HG03442 (cell line): Measurements from ENCODE around the gene POU2F2.

Experiments used
- ATAC-seq: cut with Tn5 transposase; IDR thresholded peaks from one replicate; pipeline ENCODE4 v1.9.1; 2021; ENCODE audit warnings: mild to moderate bottlenecking, moderate library complexity; ENCODE audit not compliant: unreplicated experiment

POU2F2 gene

DNA sequence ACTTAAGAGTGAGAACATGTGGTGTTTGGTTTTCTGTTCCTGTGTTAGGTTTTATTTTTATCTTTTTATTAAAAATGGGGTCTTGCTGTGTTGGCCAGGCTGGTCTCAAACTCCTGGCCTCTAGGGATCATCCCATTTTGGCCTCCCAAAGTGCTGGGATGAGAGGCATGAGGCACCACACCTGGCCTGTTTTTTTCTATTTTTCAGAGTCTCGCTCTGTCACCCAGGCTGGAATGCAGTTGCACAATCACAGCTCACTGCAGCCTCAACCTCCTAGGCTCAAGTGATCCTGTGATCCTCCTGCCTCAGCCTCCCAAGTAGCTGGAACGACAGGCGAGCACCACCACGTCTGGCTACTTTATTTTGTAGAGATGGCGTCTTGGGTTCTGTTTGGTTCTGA lies 48.7 kb downstream of the POU2F2 start:
- ATAC-seq: no peak

GRCh38 chr19:42081584-42082203 lies 50.6 kb downstream of the POU2F2 start:
- ATAC-seq: no peak

DNA sequence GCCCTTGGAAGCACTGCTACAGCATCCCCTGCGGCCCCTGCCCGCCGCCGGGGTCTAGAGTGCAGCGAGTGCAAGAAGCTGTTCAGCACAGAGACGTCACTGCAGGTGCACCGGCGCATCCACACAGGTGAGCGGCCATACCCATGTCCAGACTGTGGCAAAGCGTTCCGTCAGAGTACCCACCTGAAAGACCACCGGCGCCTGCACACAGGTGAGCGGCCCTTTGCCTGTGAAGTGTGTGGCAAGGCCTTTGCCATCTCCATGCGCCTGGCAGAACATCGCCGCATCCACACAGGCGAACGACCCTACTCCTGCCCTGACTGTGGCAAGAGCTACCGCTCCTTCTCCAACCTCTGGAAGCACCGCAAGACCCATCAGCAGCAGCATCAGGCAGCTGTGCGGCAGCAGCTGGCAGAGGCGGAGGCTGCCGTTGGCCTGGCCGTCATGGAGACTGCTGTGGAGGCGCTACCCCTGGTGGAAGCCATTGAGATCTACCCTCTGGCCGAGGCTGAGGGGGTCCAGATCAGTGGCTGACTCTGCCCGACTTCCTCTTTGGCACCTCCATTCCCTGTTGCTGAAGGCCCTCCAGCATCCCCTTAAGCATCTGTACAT lies 51.4 kb downstream of the POU2F2 start:
- ATAC-seq: no peak

- no peak for ATAC-seq
These were observed 52.1 kb downstream of the POU2F2 start for GRCh38 chr19:42079886-42080763.

DNA sequence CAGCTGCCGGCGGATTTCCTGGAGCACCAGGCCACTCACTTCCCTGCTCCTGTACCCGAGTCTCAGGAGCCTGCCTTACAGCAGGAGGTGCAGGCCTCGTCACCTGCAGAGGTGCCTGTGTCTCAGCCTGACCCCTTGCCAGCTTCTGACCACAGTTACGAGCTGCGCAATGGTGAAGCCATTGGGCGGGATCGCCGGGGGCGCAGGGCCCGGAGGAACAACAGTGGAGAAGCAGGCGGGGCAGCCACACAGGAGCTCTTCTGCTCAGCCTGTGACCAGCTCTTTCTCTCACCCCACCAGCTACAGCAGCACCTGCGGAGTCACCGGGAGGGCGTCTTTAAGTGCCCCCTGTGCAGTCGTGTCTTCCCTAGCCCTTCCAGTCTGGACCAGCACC lies 53.0 kb downstream of the POU2F2 start:
- ATAC-seq: no peak

DNA sequence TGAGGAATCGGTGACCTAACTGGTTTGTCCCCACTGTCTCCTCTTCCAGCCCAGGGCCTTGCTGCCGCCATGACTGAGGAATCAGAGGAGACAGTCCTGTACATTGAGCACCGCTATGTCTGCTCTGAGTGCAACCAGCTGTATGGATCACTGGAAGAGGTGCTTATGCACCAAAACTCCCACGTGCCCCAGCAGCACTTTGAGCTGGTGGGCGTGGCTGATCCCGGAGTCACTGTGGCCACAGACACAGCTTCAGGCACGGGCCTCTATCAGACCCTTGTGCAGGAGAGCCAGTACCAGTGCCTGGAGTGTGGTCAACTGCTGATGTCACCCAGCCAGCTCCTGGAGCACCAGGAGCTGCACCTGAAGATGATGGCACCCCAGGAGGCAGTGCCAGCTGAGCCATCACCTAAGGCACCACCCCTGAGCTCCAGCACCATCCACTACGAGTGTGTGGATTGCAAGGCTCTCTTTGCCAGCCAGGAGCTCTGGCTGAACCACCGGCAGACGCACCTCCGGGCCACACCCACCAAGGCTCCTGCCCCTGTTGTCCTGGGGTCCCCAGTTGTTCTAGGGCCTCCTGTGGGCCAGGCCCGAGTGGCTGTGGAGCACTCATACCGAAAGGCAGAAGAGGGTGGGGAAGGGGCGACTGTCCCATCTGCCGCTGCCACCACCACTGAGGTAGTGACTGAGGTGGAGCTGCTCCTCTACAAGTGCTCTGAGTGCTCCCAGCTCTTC lies 53.5 kb downstream of the POU2F2 start:
- ATAC-seq: no peak

GRCh38 chr19:42078058-42078457 lies 54.2 kb downstream of the POU2F2 start:
- no peak for ATAC-seq

GRCh38 chr19:42076380-42076944 lies 55.8 kb downstream of the POU2F2 start:
- no peak for ATAC-seq

DNA sequence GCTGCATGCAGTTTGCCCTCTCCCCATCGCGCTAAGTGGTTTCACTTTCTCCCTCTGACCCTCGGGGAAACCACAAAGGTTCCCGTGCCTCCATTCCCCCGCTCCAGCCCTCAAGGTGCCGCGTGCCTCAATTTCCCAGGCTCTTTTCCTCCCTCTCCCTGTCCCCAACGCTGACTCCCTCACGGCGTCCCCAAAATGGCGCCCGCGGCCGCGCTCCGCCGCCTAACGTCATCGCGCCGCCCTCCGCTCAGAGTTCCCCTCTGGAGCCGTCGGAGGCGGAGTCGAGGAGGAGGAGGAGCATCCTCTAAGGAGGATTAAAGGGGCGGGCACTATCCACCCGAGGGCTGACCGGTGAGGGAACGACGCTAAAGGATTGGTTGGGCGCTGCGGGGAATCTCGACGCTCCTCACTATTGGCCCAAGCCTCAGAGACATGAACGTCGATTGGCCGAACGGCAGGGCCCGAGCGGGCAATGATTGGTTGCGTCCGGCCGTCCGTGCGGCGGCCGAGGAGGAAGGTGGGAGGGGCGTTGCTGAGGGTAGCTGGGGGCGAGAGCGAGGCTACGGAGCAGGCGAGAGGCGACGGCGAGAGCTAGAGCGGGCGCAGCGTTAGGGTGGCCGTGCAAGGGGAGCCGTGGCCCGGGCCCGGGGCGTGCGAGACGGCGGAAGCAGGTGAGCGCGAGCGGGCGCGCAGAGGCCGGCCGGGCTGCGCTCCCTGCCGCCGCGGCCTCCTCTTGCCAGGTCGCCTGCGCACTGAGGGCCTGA lies 56.4 kb downstream of the POU2F2 start, which contains the start of gene ZNF574:
ZNF574 (plus strand) TSS at position 551 of the 764 bp plus-strand sequence. CDS start 2,441 bp downstream, outside the sequence.
- ATAC-seq: peak; percentile 89

DNA sequence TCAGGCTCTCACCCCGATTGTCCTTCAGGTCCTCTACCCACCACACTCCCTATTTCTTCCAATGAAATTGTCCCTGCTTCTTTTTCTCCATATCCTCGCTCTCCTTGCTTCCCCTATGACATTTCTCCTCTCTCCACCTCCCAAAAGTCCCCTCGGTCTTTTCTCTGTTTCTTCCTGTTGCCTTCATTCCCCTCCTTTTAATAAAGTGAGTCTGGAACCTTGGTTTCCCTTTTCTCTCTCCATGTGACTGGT lies 57.0 kb downstream of the POU2F2 start:
- ATAC-seq: no peak

- ATAC-seq: no peak
These were observed 57.5 kb downstream of the POU2F2 start for GRCh38 chr19:42074513-42075363.

GRCh38 chr19:42071247-42071646 lies 61.0 kb downstream of the POU2F2 start:
- no peak for ATAC-seq

GRCh38 chr19:42069619-42070351 lies 62.5 kb downstream of the POU2F2 start, which contains the start of gene GRIK5:
Gene GRIK5 (minus strand): TSS chr19:42070206. CDS start chr19:42065770, 4,436 bp downstream.
- no peak for ATAC-seq

GRCh38 chr19:42068756-42069571 lies 63.3 kb downstream of the POU2F2 start:
- ATAC-seq: no peak

DNA sequence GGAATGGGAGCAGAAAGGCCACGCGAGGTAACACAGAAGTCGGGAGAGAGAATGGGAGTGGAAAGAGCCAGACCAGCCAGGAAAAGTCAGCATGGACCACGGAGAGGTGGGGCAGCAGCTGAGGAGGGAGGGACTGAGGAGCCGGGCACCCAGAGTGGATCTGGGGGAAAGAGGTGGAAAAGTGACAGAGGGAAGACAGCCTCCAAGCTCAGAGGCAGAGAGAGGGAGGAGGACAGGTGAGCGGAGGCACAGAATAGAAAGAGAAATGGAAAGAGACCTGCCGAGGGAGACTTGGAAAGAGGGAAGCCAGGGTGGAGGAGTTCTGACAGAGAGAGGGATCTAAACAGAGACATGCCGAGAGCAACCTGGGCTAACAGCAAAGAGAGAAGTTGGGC lies 63.9 kb downstream of the POU2F2 start:
- no peak for ATAC-seq

GRCh38 chr19:42067315-42067888 lies 64.8 kb downstream of the POU2F2 start:
- ATAC-seq: no peak

DNA sequence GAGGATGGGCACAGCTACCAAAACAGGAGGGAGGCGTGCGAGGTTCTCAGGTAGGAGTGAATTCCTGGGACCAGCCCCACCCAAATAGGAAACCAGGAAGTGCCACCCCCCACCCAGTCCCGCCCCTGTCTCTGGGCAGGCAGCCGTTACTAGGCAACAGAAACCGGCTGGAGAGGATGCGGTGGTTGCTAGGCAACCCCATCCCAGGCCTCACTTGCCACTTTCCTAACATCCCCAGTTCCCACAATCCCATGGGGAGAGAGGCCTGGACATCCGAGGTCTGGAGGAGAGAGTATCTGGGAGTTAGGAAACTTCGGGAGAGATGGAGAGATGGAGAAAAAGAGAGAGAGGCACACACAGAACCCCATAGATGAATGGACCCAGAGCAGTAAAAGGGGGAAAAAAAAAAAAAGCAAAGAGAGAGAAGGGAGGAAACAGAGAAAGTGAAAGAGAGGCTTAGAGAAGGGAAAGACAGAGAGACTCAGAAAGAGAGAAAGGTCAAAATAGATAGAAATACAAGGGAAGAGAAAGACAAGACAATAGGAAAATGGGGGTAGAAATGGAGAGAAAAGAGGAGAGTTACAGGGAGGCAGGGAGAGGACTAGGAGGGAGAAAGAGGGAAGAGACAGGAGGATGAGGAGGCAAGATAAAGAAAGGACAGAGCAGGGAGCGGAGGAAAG lies 66.0 kb downstream of the POU2F2 start:
- no peak for ATAC-seq
